CD4-positive, alpha-beta T cell (primary cell): ENCODE data around the gene WNK1. TPM values are rescaled to one million over a fixed set of nuclear protein-coding genes. Genes with fewer than 3 reads are reported as not detected.

Experiments used
- ATAC-seq: fragments of 200-7000 bp; cut with Tn5 transposase; one replicate; pipeline ENCODE4 v1.10.0; 2022; ENCODE audit warnings: mild to moderate bottlenecking; ENCODE audit not compliant: poor library complexity
- CTCF ChIA-PET: fragments of 350-600 bp; sonication (Branson Sonifier 250); formaldehyde crosslinking; loops from one replicate; lab custom pipeline; 2021; ENCODE audit warnings: antibody characterized with exemption, inconsistent platforms; lab: Charles Lee
- POLR2A ChIA-PET: fragments of 350-600 bp; sonication (Branson Sonifier 250); formaldehyde crosslinking; loops from one replicate; lab custom pipeline; 2021; ENCODE audit warnings: antibody characterized with exemption, inconsistent platforms; lab: Charles Lee
- DNase-seq, 14 experiments: peaks; one replicate each; pipeline ENCODE4 v3.0.0-alpha.2; 2013 to 2020; ENCODE audit warnings: mixed read lengths in 2 of 14
- H3K27ac ChIP-seq, 2 donors: one replicate each; pipeline versions ENCODE4 v1.5.1 to v1.7.0; 2013; ENCODE audit warnings: low read length in 2 of 2, low read depth in 1 of 2, mild to moderate bottlenecking in 1 of 2
- H3K27me3 ChIP-seq, 2 experiments: 1 replicate in 1 of 2; 2 replicates in 1 of 2; pipeline versions ENCODE4 v1.6.1 to v1.7.0; 2013; ENCODE audit warnings: low read length in 2 of 2, control low read depth in 1 of 2, mild to moderate bottlenecking in 1 of 2, moderate library complexity in 1 of 2; ENCODE audit not compliant: insufficient read depth in 2 of 2, control insufficient read depth in 1 of 2
- H3K36me3 ChIP-seq: one replicate; pipeline ENCODE4 v1.6.1; 2013; ENCODE audit warnings: low read length, control low read depth; ENCODE audit not compliant: insufficient read depth
- H3K4me1 ChIP-seq: one replicate; pipeline ENCODE4 v1.6.1; 2013; ENCODE audit warnings: low read length, control low read depth; ENCODE audit not compliant: insufficient read depth
- H3K4me3 ChIP-seq: one replicate; pipeline ENCODE4 v1.5.1; 2013; ENCODE audit warnings: mild to moderate bottlenecking, low read length, moderate library complexity
- H3K9me3 ChIP-seq, 2 experiments: 1 replicate in 1 of 2; 2 replicates in 1 of 2; pipeline versions ENCODE4 v1.6.1 to v1.7.0; 2013; ENCODE audit warnings: low read length in 2 of 2, mild to moderate bottlenecking in 2 of 2, control low read depth in 1 of 2, moderate library complexity in 1 of 2; ENCODE audit not compliant: control insufficient read depth in 1 of 2, insufficient read depth in 1 of 2
- H3K27ac Mint-ChIP-seq: one replicate; pipeline ENCODE4 v1.8.0; 2020; ENCODE audit warnings: mixed read lengths
- H3K27me3 Mint-ChIP-seq: one replicate; pipeline ENCODE4 v1.8.0; 2021; ENCODE audit warnings: mixed read lengths
- H3K36me3 Mint-ChIP-seq: one replicate; pipeline ENCODE4 v1.8.0; 2021; ENCODE audit warnings: low read depth, mixed read lengths
- H3K4me1 Mint-ChIP-seq: one replicate; pipeline ENCODE4 v1.8.0; 2021; ENCODE audit warnings: low read depth, mixed read lengths
- H3K4me3 Mint-ChIP-seq: one replicate; pipeline ENCODE4 v1.8.0; 2020; ENCODE audit warnings: mild to moderate bottlenecking, mixed read lengths
- H3K9me3 Mint-ChIP-seq: one replicate; pipeline ENCODE4 v1.8.0; 2020; ENCODE audit warnings: mixed read lengths
- CTCF ChIP-seq: fragments of 200-600 bp; IDR thresholded peaks from one replicate; pipeline ENCODE4 v1.8.0; 2022; ENCODE audit warnings: antibody characterized with exemption, mild to moderate bottlenecking
- intact Hi-C, 2 experiments: fragments of 100-400 bp; cut with DNase I in 1 of 2; cut with micrococcal nuclease in 1 of 2; formaldehyde crosslinking; loops; one replicate each; pipeline versions ENCODE4 v1.15.1 to v1.9.0; 2023 to 2025; cut with DNase I, micrococcal nuclease
- total RNA-seq, 174 experiments: library from RNA in 2 of 174; stranded (reverse) in 2 of 174; gene quantifications; one replicate each; pipeline ENCODE4 v1.2.3 and lab custom pipeline; 2021 to 2026

The WNK1 gene
- total RNA-seq, 2 experiments from 2014 or later = 193 to 198 TPM

GRCh38 chr12:727321-727720 lies 25.1 kb upstream of the WNK1 start:
- H3K4me1 Mint-ChIP-seq = peaks cover 90% of the 10 kb centered on the region
- intact Hi-C loops = loop anchor here in 1 of 2 experiments (5.0 kb wide), 2 partner anchors 40 to 55 kb away; no protein-coding TSS in a partner anchor
- Histone ChIP-seq H3K27me3 (no peaks in the 10 kb centered on the region), H3K27ac (no peak overlapping the region), H3K9me3 (no peaks in the 10 kb centered on the region), H3K4me3 (no peak overlapping the region), H3K4me1 (peaks cover 50% of the 10 kb centered on the region), H3K36me3 (no peaks in the 10 kb centered on the region)
- DNase-seq = no peak
- H3K27me3 Mint-ChIP-seq = no peaks in the 10 kb centered on the region
- ATAC-seq = no peak
- H3K36me3 Mint-ChIP-seq = no peaks in the 10 kb centered on the region
- TF ChIP-seq CTCF = no peak
- no peaks in the 10 kb centered on the region for H3K9me3 Mint-ChIP-seq
- ChIA-PET POLR2A (interaction anchor here (1.8 to 8.9 kb wide), 5 partner anchors 25 to 152 kb away, joined by 4 to 166 read pairs (median 8); partner anchors contain the start of gene WNK1), CTCF (interaction anchor here (0.5 to 3.5 kb wide), 5 partner anchors 24 to 83 kb away, joined by 3 to 35 read pairs (median 3); partner anchors contain the start of gene WNK1)
- peak overlapping the region; percentile 87 for H3K27ac Mint-ChIP-seq
- H3K4me3 Mint-ChIP-seq = no peak overlapping the region

GRCh38 chr12:728781-729180 lies 23.6 kb upstream of the WNK1 start:
- H3K27ac Mint-ChIP-seq = peak overlapping the region; percentile 87
- intact Hi-C loops = loop anchor here in 1 of 2 experiments (1.0 to 5.0 kb wide), 3 partner anchors 24 to 56 kb away; partner anchors contain the start of gene WNK1
- Histone ChIP-seq H3K27me3 (no peaks in the 10 kb centered on the region), H3K4me3 (no peak overlapping the region), H3K27ac (peak overlapping the region; percentile 71), H3K36me3 (no peaks in the 10 kb centered on the region), H3K9me3 (no peaks in the 10 kb centered on the region), H3K4me1 (peaks cover 48% of the 10 kb centered on the region)
- peaks cover 77% of the 10 kb centered on the region for H3K4me1 Mint-ChIP-seq
- POLR2A ChIA-PET = interaction anchor here (0.6 to 8.9 kb wide), 21 partner anchors 8 to 261 kb away, joined by 3 to 166 read pairs (median 6); partner anchors contain the start of genes NINJ2 and WNK1
- CTCF ChIA-PET = interaction anchor here (0.9 to 3.5 kb wide), 5 partner anchors 15 to 153 kb away, joined by 3 to 35 read pairs (median 4); partner anchors contain the start of gene WNK1
- H3K36me3 Mint-ChIP-seq = no peaks in the 10 kb centered on the region
- TF ChIP-seq CTCF = no peak
- ATAC-seq (peak; percentile 73), DNase-seq (peak in 9 of 14 experiments; percentile 15 to 80 (median 44))
- no peaks in the 10 kb centered on the region for H3K9me3 Mint-ChIP-seq
- no peaks in the 10 kb centered on the region for H3K27me3 Mint-ChIP-seq
- peak overlapping the region; percentile 39 for H3K4me3 Mint-ChIP-seq

GRCh38 chr12:729221-729620 lies 23.2 kb upstream of the WNK1 start:
- POLR2A ChIA-PET = interaction anchor here (0.8 to 8.9 kb wide), 19 partner anchors 8 to 261 kb away, joined by 3 to 166 read pairs (median 6); partner anchors contain the start of genes NINJ2 and WNK1
- no peak overlapping the region for H3K4me3 Mint-ChIP-seq

More at GRCh38 chr12:729221-729620, 23.2 kb upstream of the WNK1 start:
- intact Hi-C loops = loop anchor here in 1 of 2 experiments (1.0 to 5.0 kb wide), 3 partner anchors 23 to 57 kb away; partner anchors contain the start of gene WNK1
- Histone ChIP-seq H3K9me3 (no peaks in the 10 kb centered on the region), H3K27me3 (no peaks in the 10 kb centered on the region), H3K4me3 (no peak overlapping the region), H3K4me1 (peaks cover 45% of the 10 kb centered on the region), H3K27ac (peak overlapping the region; percentile 71), H3K36me3 (no peaks in the 10 kb centered on the region)
- H3K27ac Mint-ChIP-seq = peak overlapping the region; percentile 87
- no peak for DNase-seq
- peaks cover 72% of the 10 kb centered on the region for H3K4me1 Mint-ChIP-seq
- TF ChIP-seq CTCF = no peak
- CTCF ChIA-PET = interaction anchor here (0.9 to 3.5 kb wide), 5 partner anchors 16 to 153 kb away, joined by 3 to 35 read pairs (median 4); partner anchors contain the start of gene WNK1
- no peaks in the 10 kb centered on the region for H3K36me3 Mint-ChIP-seq
- ATAC-seq = peak; percentile 5
- H3K27me3 Mint-ChIP-seq = no peaks in the 10 kb centered on the region
- no peaks in the 10 kb centered on the region for H3K9me3 Mint-ChIP-seq
